Keratinocyte (primary cell): ENCODE results near the gene SCYGR2. TPM values are rescaled to one million over a fixed set of nuclear protein-coding genes. Genes with fewer than 3 reads are reported as not detected.

Source experiments
- DNase-seq: peaks from one replicate; pipeline ENCODE4 v3.0.0-alpha.2; 2011; ENCODE audit warnings: low read depth, missing footprints, low spot score
- FAIRE-seq: peaks from 2 replicates; lab custom pipeline; 2011; peaks lifted over from hg19 to GRCh38; lab: Jason Lieb, UNC
- H2AFZ ChIP-seq: 2 replicates; pipeline ENCODE4 v1.6.0; 2012; ENCODE audit warnings: low read length, control low read depth, inconsistent platforms; ENCODE audit not compliant: control insufficient read depth
- H3K27ac ChIP-seq: 2 replicates; pipeline ENCODE4 v1.5.1; 2011; ENCODE audit warnings: low read length; ENCODE audit not compliant: control insufficient read depth, insufficient read depth
- H3K27me3 ChIP-seq: 3 replicates; pipeline ENCODE4 v1.6.0; 2011; ENCODE audit warnings: low read length; ENCODE audit not compliant: control insufficient read depth, insufficient read depth; ENCODE audit errors: extremely low read depth
- H3K36me3 ChIP-seq, 2 experiments: 2 replicates in 1 of 2; 3 replicates in 1 of 2; pipeline ENCODE4 v1.5.1; 2011; ENCODE audit warnings: low read length in 2 of 2, mild to moderate bottlenecking in 1 of 2; ENCODE audit not compliant: control insufficient read depth in 2 of 2, insufficient read depth in 2 of 2; ENCODE audit errors: extremely low read depth in 1 of 2
- H3K4me1 ChIP-seq: 3 replicates; pipeline ENCODE4 v1.5.1; 2011; ENCODE audit warnings: low read length; ENCODE audit not compliant: control insufficient read depth, insufficient read depth; ENCODE audit errors: extremely low read depth
- H3K4me2 ChIP-seq: 3 replicates; pipeline ENCODE4 v1.6.0; 2011; ENCODE audit warnings: low read depth, low read length; ENCODE audit not compliant: control insufficient read depth, insufficient read depth; ENCODE audit errors: extremely low read depth
- H3K4me3 ChIP-seq, 3 experiments: fragments of 200-600 bp in 1 of 3; sonication (generic) in 1 of 3; 2 replicates in 2 of 3; 3 replicates in 1 of 3; pipeline ENCODE4 v1.5.1; 2011 to 2016; ENCODE audit warnings: low read length in 3 of 3, mild to moderate bottlenecking in 3 of 3, control low read depth in 2 of 3, inconsistent platforms in 1 of 3, low read depth in 1 of 3, mixed read lengths in 1 of 3, mixed run types in 1 of 3, moderate library complexity in 1 of 3; ENCODE audit not compliant: control insufficient read depth in 2 of 3, insufficient read depth in 2 of 3; ENCODE audit errors: extremely low read depth in 1 of 3
- H3K79me2 ChIP-seq: 2 replicates; pipeline ENCODE4 v1.6.0; 2012; ENCODE audit warnings: low read length; ENCODE audit not compliant: control insufficient read depth, insufficient read depth
- H3K9ac ChIP-seq: 3 replicates; pipeline ENCODE4 v1.6.0; 2011; ENCODE audit warnings: low read length; ENCODE audit not compliant: control insufficient read depth, insufficient read depth; ENCODE audit errors: extremely low read depth
- H3K9me1 ChIP-seq: 3 replicates; pipeline ENCODE4 v1.6.0; 2011; ENCODE audit warnings: low read length; ENCODE audit not compliant: control insufficient read depth, insufficient read depth; ENCODE audit errors: extremely low read depth
- H3K9me3 ChIP-seq: 2 replicates; pipeline ENCODE4 v1.5.1; 2012; ENCODE audit warnings: low read depth, low read length; ENCODE audit not compliant: control insufficient read depth
- H4K20me1 ChIP-seq: 3 replicates; pipeline ENCODE4 v1.6.0; 2011; ENCODE audit warnings: low read length; ENCODE audit not compliant: control insufficient read depth, insufficient read depth; ENCODE audit errors: extremely low read depth
- EZH2 ChIP-seq: IDR thresholded peaks from one replicate; pipeline ENCODE4 v1.6.1; 2012; ENCODE audit warnings: inconsistent platforms, mild to moderate bottlenecking, low read length, moderate library complexity
- dilution Hi-C: fragments of 300-500 bp; cut with MboI; formaldehyde crosslinking; loops from one replicate; pipeline ENCODE4 v1.7.0; 2020; ENCODE audit warnings: low sequenced_read_pairs; ENCODE audit not compliant: extremely low pct_ligation_motif_present
- polyA plus RNA-seq, 5 experiments: library from polyadenylated mRNA; depleted of rRNA in 3 of 5; stranded (reverse) in 3 of 5; stranded (forward) in 1 of 5; unstranded in 1 of 5; fragments of >200 nt; gene quantifications; 1 replicate in 1 of 5; 2 replicates in 3 of 5; 3 replicates in 1 of 5; pipeline versions ENCODE4 v1.2.1 to v1.2.3, GENCODE V29; 2011 to 2012; ENCODE audit warnings: missing spikeins in 2 of 5, low read depth in 1 of 5, low replicate concordance in 1 of 5
- TF ChIP-seq, protein P1 (sequence below), 3 experiments: IDR thresholded peaks in 1 of 3; conservative IDR thresholded peaks in 1 of 3; optimal IDR thresholded peaks in 1 of 3; 2 replicates in 2 of 3; 3 replicates in 1 of 3; pipeline versions ENCODE3 to v1.5.1; 2011; ENCODE audit warnings: low read length in 3 of 3, mild to moderate bottlenecking in 3 of 3, moderate library complexity in 2 of 3, control low read depth in 1 of 3, inconsistent platforms in 1 of 3; ENCODE audit not compliant: insufficient read depth in 2 of 3; ENCODE audit errors: extremely low read depth in 1 of 3

Gene SCYGR2
- polyA plus RNA-seq, 1 donor (not counting 4 experiments of a cell fraction or from before 2014, with no cell fraction given): not detected

DNA sequence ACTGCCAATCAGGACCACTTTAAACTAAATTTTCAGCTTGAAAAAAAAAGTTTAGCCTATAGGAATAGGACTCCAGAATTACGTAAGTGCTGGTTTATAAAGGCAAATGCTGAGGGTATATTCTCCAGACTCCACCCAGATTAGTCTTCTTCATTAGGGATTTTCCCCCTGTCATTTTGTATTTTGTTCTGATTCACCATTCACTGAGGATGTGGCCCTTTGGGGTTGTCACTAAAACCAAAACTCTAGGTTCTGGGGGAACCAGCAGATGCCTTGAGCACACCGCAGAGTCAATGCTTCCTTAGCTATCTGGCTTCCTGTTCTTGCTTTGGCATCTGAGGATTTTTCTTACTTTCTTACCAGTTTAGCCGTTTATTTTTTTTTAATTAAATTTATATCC lies 29.1 kb downstream of the SCYGR2 start:
- Histone ChIP-seq H3K9me3 (peaks cover 1% of the 10 kb centered on the region), H3K27ac (no peak overlapping the region), H3K9ac (no peak overlapping the region), H3K36me3 (no peaks in the 10 kb centered on the region), H3K4me3 (no peak overlapping the region), H3K9me1 (no peaks in the 10 kb centered on the region), H2AFZ (no peak overlapping the region), H3K27me3 (no peaks in the 10 kb centered on the region), H3K4me1 (peaks cover 7% of the 10 kb centered on the region), H3K4me2 (no peak overlapping the region), H3K79me2 (no peaks in the 10 kb centered on the region), H4K20me1 (no peaks in the 10 kb centered on the region)
- FAIRE-seq (no peak), DNase-seq (no peak)
- TF ChIP-seq, protein P1, sequence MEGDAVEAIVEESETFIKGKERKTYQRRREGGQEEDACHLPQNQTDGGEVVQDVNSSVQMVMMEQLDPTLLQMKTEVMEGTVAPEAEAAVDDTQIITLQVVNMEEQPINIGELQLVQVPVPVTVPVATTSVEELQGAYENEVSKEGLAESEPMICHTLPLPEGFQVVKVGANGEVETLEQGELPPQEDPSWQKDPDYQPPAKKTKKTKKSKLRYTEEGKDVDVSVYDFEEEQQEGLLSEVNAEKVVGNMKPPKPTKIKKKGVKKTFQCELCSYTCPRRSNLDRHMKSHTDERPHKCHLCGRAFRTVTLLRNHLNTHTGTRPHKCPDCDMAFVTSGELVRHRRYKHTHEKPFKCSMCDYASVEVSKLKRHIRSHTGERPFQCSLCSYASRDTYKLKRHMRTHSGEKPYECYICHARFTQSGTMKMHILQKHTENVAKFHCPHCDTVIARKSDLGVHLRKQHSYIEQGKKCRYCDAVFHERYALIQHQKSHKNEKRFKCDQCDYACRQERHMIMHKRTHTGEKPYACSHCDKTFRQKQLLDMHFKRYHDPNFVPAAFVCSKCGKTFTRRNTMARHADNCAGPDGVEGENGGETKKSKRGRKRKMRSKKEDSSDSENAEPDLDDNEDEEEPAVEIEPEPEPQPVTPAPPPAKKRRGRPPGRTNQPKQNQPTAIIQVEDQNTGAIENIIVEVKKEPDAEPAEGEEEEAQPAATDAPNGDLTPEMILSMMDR (optimal IDR thresholded peaks at IDR 0.05 in 1 of 3, IDR thresholded peaks at IDR 0.05 in 1 of 3, conservative IDR thresholded peaks at IDR 0.05 in 1 of 3; ENCODE audit: extremely low read depth in 1 of 3, insufficient read depth in 2 of 3, low read length in 3 of 3): no peak
- no peak for TF ChIP-seq EZH2
- dilution Hi-C loops: no loop called here

DNA sequence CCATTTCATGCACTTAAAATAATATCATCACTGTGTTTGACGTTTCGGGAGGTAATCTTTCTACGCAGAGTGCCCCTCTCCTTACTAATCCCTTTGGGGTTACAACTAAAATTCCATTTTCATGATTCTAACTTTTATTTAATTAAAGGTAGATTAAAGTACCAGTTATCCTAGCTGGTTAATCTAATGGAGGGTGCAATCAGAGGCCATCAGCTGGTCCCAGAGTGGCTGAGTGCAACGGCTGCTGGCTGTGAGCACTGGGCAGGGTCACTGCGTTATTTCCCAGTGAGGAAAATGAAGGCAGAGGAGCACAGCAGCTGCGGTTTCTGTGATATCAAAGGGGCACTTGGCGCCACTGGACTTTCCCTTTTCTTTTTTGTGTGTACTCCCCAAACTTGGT lies 30.7 kb downstream of the SCYGR2 start:
- Histone ChIP-seq H3K9me3 (no peaks in the 10 kb centered on the region), H2AFZ (no peak overlapping the region), H3K4me2 (no peak overlapping the region), H3K4me1 (no peaks in the 10 kb centered on the region), H3K27me3 (no peaks in the 10 kb centered on the region), H4K20me1 (no peaks in the 10 kb centered on the region), H3K36me3 (no peaks in the 10 kb centered on the region), H3K4me3 (no peak overlapping the region), H3K9ac (no peak overlapping the region), H3K9me1 (no peaks in the 10 kb centered on the region), H3K27ac (no peak overlapping the region), H3K79me2 (no peaks in the 10 kb centered on the region)
- dilution Hi-C loops: no loop called here
- TF ChIP-seq EZH2: no peak
- TF ChIP-seq, protein P1 (optimal IDR thresholded peaks at IDR 0.05 in 1 of 3, IDR thresholded peaks at IDR 0.05 in 1 of 3, conservative IDR thresholded peaks at IDR 0.05 in 1 of 3; ENCODE audit: extremely low read depth in 1 of 3, insufficient read depth in 2 of 3, low read length in 3 of 3): no peak
- FAIRE-seq (no peak), DNase-seq (no peak)
